Measurements from ENCODE around the gene MSL3. TPM values are rescaled to one million over a fixed set of nuclear protein-coding genes. Genes with fewer than 3 reads are reported as not detected.

Gene MSL3
- total RNA-seq, 2 experiments from 2014 or later, result 49.7 to 50.1 TPM

GRCh38 chrX:11764602-11765067 is 6.6 kb downstream of the MSL3 start:
- H3K36me3 Mint-ChIP-seq (ENCODE audit: low read depth), result peaks cover 68% of the 10 kb centered on the region
- no peaks in the 10 kb centered on the region for H3K9me3 Mint-ChIP-seq (ENCODE audit: insufficient read depth)
- CTCF ChIA-PET, result interaction anchor here (4.5 kb wide), 1 partner anchor 22 kb away, joined by 22 read pairs; no protein-coding TSS in a partner anchor
- no peak for DNase-seq
- ATAC-seq, result peak; percentile 28
- H3K27ac Mint-ChIP-seq, result peak overlapping the region; percentile 82
- POLR2A ChIA-PET, result no interaction called here
- H3K4me3 Mint-ChIP-seq, result peak overlapping the region; percentile 56
- H3K4me1 Mint-ChIP-seq (ENCODE audit: low read depth), result peaks cover 56% of the 10 kb centered on the region
- H3K27me3 Mint-ChIP-seq (ENCODE audit: low read depth), result no peaks in the 10 kb centered on the region

DNA sequence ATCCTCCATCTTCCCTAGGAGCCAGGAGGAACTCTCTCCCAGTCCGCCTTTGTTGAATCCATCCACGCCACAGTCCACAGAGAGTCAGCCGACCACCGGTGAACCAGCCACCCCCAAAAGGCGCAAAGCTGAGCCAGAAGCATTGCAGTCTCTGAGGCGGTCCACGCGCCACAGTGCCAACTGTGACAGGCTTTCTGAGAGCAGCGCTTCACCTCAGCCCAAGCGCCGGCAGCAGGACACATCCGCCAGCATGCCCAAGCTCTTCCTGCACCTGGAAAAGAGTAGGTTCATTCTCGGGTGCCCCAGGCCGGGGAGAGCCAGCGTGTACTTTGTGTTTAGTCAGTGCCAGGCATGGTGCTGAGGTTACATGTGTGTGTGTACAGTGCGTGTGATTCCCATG is 7.4 kb downstream of the MSL3 start:
- H3K27me3 Mint-ChIP-seq (ENCODE audit: low read depth), result no peaks in the 10 kb centered on the region
- no peaks in the 10 kb centered on the region for H3K9me3 Mint-ChIP-seq (ENCODE audit: insufficient read depth)
- H3K36me3 Mint-ChIP-seq (ENCODE audit: low read depth), result peaks cover 71% of the 10 kb centered on the region
- DNase-seq (no peak), ATAC-seq (peak; percentile 20)
- ChIA-PET POLR2A (no interaction called here), CTCF (interaction anchor here (1.3 to 7.1 kb wide), 5 partner anchors 6 to 233 kb away, joined by 3 to 47 read pairs (median 8); partner anchors contain the start of gene MSL3)
- peaks cover 58% of the 10 kb centered on the region for H3K4me1 Mint-ChIP-seq (ENCODE audit: low read depth)
- H3K4me3 Mint-ChIP-seq, result peak overlapping the region; percentile 56
- peak overlapping the region; percentile 82 for H3K27ac Mint-ChIP-seq

DNA sequence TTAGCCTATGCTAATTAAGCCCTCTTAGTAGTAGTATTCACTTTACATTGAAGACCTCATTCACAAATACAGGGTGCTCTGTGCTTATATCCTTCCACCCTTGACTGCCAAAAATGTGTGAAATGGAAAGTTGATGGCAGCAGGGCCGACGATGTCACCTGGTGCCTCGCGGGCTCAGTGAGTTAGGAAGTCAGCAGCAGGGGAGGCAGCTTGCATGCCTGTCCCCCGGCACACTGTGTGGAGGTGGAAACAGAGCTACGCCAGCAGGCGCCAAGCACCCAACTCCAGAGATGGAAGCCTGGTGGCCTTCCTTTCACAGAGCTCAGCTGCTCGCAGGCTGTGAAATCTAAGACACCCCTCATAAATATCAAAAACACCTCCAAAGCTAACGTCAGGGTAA is 8.4 kb downstream of the MSL3 start:
- no peak for DNase-seq
- ChIA-PET CTCF (interaction anchor here (1.3 to 7.1 kb wide), 5 partner anchors 7 to 235 kb away, joined by 3 to 47 read pairs (median 8); partner anchors contain the start of gene MSL3), POLR2A (interaction anchor here (4.6 kb wide), 1 partner anchor 8 kb away, joined by 27 read pairs; the partner anchor contains the start of gene MSL3)

GRCh38 chrX:11768039-11768438 is 10.0 kb downstream of the MSL3 start:
- no peaks in the 10 kb centered on the region for H3K27me3 Mint-ChIP-seq (ENCODE audit: low read depth)
- POLR2A ChIA-PET, result interaction anchor here (4.6 kb wide), 1 partner anchor 10 kb away, joined by 27 read pairs; the partner anchor contains the start of gene MSL3
- CTCF ChIA-PET, result interaction anchor here (4.5 to 7.1 kb wide), 2 partner anchors 9 to 19 kb away, joined by 22 to 47 read pairs; partner anchors contain the start of gene MSL3
- H3K36me3 Mint-ChIP-seq (ENCODE audit: low read depth), result peaks cover 63% of the 10 kb centered on the region
- ATAC-seq (no peak), DNase-seq (no peak)
- H3K9me3 Mint-ChIP-seq (ENCODE audit: insufficient read depth), result no peaks in the 10 kb centered on the region
- peaks cover 50% of the 10 kb centered on the region for H3K4me1 Mint-ChIP-seq (ENCODE audit: low read depth)
- H3K27ac Mint-ChIP-seq, result peak overlapping the region; percentile 8
- H3K4me3 Mint-ChIP-seq, result no peak overlapping the region

More for the DNA sequence above, 8.4 kb downstream of the MSL3 start:
- Mint-ChIP-seq H3K4me1 (ENCODE audit: low read depth) (peaks cover 61% of the 10 kb centered on the region), H3K4me3 (peak overlapping the region; percentile 40), H3K27ac (peak overlapping the region; percentile 66), H3K36me3 (ENCODE audit: low read depth) (peaks cover 71% of the 10 kb centered on the region), H3K27me3 (ENCODE audit: low read depth) (no peaks in the 10 kb centered on the region), H3K9me3 (ENCODE audit: insufficient read depth) (no peaks in the 10 kb centered on the region)
- peak; percentile 34 for ATAC-seq

DNA sequence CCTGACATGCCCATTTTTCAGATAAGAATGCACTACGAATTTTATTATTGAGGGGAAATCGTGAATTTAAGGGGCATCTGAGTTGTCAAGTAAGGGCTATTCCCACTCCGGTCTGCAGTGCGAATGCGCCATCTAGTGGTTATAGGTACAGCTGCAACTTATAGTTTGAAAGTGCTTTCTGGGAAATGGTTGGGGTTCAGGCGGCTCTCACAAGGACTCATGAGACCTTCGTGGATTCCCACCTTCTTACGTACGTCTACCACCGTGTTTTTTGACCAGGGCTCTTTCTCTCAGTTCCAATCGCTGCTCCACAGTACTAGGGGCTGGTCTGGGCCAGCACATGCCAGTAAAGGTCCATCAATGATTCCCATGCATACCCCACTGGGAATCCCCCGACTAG is 12.3 kb downstream of the MSL3 start:
- Mint-ChIP-seq H3K4me1 (ENCODE audit: low read depth) (peaks cover 27% of the 10 kb centered on the region), H3K27me3 (ENCODE audit: low read depth) (no peaks in the 10 kb centered on the region), H3K9me3 (ENCODE audit: insufficient read depth) (no peaks in the 10 kb centered on the region), H3K4me3 (no peak overlapping the region), H3K27ac (peak overlapping the region; percentile 67), H3K36me3 (ENCODE audit: low read depth) (peaks cover 49% of the 10 kb centered on the region)
- DNase-seq (peak; percentile 63), ATAC-seq (peak; percentile 60)
- ChIA-PET CTCF (interaction anchor here (0.6 to 7.1 kb wide), 4 partner anchors 11 to 239 kb away, joined by 3 to 47 read pairs (median 10); partner anchors contain the start of gene MSL3), POLR2A (interaction anchor here (4.6 kb wide), 1 partner anchor 12 kb away, joined by 27 read pairs; the partner anchor contains the start of gene MSL3)

- H3K4me3 Mint-ChIP-seq, result no peak overlapping the region
- DNase-seq, result no peak
- H3K9me3 Mint-ChIP-seq (ENCODE audit: insufficient read depth), result no peaks in the 10 kb centered on the region
- POLR2A ChIA-PET, result no interaction called here
- H3K4me1 Mint-ChIP-seq (ENCODE audit: low read depth), result peaks cover 4% of the 10 kb centered on the region
- CTCF ChIA-PET, result interaction anchor here (1.3 kb wide), 1 partner anchor 9 kb away, joined by 4 read pairs; no protein-coding TSS in a partner anchor
- ATAC-seq, result no peak
- no peak overlapping the region for H3K27ac Mint-ChIP-seq
- peaks cover 12% of the 10 kb centered on the region for H3K36me3 Mint-ChIP-seq (ENCODE audit: low read depth)
- H3K27me3 Mint-ChIP-seq (ENCODE audit: low read depth), result no peaks in the 10 kb centered on the region
These were observed 20.2 kb downstream of the MSL3 start for GRCh38 chrX:11778230-11778629.

DNA sequence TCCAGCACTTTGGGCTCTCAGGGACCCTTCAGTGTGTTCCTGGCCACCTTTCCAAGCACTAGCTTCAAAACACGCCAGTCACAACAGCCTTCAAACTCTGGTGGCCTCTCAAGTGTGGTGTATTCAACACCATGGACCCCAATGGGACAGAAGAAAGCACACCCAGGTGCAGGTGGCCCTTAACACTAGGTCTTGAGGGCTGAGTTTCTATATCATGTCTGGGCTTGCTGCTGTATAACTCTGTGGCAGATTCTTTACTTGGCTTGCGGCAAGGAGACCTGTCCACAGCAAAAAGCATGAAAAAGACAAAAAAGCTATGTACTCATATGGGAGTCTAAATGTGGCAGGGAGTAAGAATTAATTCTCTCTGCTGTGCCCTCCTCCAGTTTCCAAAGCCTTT is 23.1 kb downstream of the MSL3 start:
- CTCF ChIA-PET, result interaction anchor here (1.2 kb wide), 1 partner anchor 249 kb away, joined by 3 read pairs; no protein-coding TSS in a partner anchor
- H3K4me3 Mint-ChIP-seq, result no peak overlapping the region
- H3K36me3 Mint-ChIP-seq (ENCODE audit: low read depth), result peaks cover 2% of the 10 kb centered on the region
- ATAC-seq (no peak), DNase-seq (no peak)
- H3K9me3 Mint-ChIP-seq (ENCODE audit: insufficient read depth), result no peaks in the 10 kb centered on the region
- H3K27me3 Mint-ChIP-seq (ENCODE audit: low read depth), result no peaks in the 10 kb centered on the region
- no peaks in the 10 kb centered on the region for H3K4me1 Mint-ChIP-seq (ENCODE audit: low read depth)
- H3K27ac Mint-ChIP-seq, result no peak overlapping the region
- POLR2A ChIA-PET, result no interaction called here

- ATAC-seq (no peak), DNase-seq (no peak)
- Mint-ChIP-seq H3K27me3 (ENCODE audit: low read depth) (no peaks in the 10 kb centered on the region), H3K36me3 (ENCODE audit: low read depth) (peaks cover 2% of the 10 kb centered on the region), H3K4me3 (no peak overlapping the region), H3K27ac (no peak overlapping the region), H3K9me3 (ENCODE audit: insufficient read depth) (no peaks in the 10 kb centered on the region), H3K4me1 (ENCODE audit: low read depth) (peaks cover 6% of the 10 kb centered on the region)
- ChIA-PET POLR2A (no interaction called here), CTCF (interaction anchor here (1.2 kb wide), 1 partner anchor 250 kb away, joined by 3 read pairs; no protein-coding TSS in a partner anchor)
These were observed 23.8 kb downstream of the MSL3 start for GRCh38 chrX:11781734-11782370.

DNA sequence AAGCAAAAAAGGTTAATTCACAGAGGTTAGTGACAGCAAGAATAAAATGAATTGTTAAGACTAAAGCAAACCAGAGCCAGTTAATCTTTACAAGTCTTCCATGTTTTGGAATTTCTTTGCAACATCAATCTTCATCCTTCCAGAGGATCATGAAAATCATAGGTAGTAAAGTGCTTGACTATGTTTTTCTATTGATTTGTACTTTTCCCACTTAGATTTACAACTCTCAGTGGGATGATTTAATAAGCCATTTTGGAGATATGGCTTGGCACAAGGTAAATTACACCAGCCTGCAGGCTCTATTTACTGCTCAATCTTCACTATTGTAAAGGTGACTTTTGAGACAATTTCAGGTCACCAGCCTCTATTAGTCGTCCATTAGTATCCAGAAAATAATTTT is 26.5 kb downstream of the MSL3 start:
- DNase-seq, result no peak
- peaks cover 20% of the 10 kb centered on the region for H3K4me1 Mint-ChIP-seq (ENCODE audit: low read depth)
- CTCF ChIA-PET, result no interaction called here
- H3K27ac Mint-ChIP-seq, result no peak overlapping the region
- H3K4me3 Mint-ChIP-seq, result no peak overlapping the region
- POLR2A ChIA-PET, result no interaction called here
- no peaks in the 10 kb centered on the region for H3K27me3 Mint-ChIP-seq (ENCODE audit: low read depth)
- no peaks in the 10 kb centered on the region for H3K36me3 Mint-ChIP-seq (ENCODE audit: low read depth)
- no peak for ATAC-seq
- H3K9me3 Mint-ChIP-seq (ENCODE audit: insufficient read depth), result no peaks in the 10 kb centered on the region

- Mint-ChIP-seq H3K27ac (no peak overlapping the region), H3K4me3 (peak overlapping the region; percentile 56), H3K27me3 (ENCODE audit: low read depth) (no peaks in the 10 kb centered on the region), H3K36me3 (ENCODE audit: low read depth) (no peaks in the 10 kb centered on the region), H3K9me3 (ENCODE audit: insufficient read depth) (no peaks in the 10 kb centered on the region), H3K4me1 (ENCODE audit: low read depth) (peaks cover 28% of the 10 kb centered on the region)
- DNase-seq (no peak), ATAC-seq (peak; percentile 61)
- ChIA-PET POLR2A (no interaction called here), CTCF (interaction anchor here (0.7 to 3.1 kb wide), 20 partner anchors 8 to 250 kb away, joined by 3 to 22 read pairs (median 4); partner anchors contain the start of gene MSL3)
These were observed 28.8 kb downstream of the MSL3 start for GRCh38 chrX:11786862-11787261.

DNA sequence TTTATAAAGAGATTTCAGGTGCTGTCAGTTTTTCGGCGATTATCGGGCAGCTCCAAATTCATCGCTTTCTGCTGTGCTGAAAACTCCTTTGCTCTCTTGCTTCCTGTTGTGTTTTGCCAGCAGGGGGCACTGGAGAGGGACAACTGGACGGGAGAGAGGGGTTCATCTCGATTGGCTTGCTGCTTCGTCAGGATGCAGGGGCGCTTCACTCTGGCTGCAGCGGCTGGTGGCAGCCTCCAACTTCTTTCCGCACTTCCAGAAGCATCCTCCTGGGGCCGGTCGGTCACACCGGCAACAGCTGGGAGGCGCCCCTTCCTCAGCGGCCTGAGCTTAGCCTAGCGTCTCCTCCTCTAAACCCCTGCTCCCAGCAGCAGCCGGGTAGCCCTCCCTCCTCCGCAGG is 29.5 kb downstream of the MSL3 start:
- peak overlapping the region; percentile 56 for H3K4me3 Mint-ChIP-seq
- no peaks in the 10 kb centered on the region for H3K9me3 Mint-ChIP-seq (ENCODE audit: insufficient read depth)
- ChIA-PET CTCF (interaction anchor here (0.7 to 3.1 kb wide), 20 partner anchors 9 to 251 kb away, joined by 3 to 22 read pairs (median 4); partner anchors contain the start of gene MSL3), POLR2A (no interaction called here)
- ATAC-seq, result peak; percentile 80
- H3K27ac Mint-ChIP-seq, result no peak overlapping the region
- DNase-seq, result peak; percentile 79
- H3K27me3 Mint-ChIP-seq (ENCODE audit: low read depth), result no peaks in the 10 kb centered on the region
- H3K36me3 Mint-ChIP-seq (ENCODE audit: low read depth), result no peaks in the 10 kb centered on the region
- peaks cover 32% of the 10 kb centered on the region for H3K4me1 Mint-ChIP-seq (ENCODE audit: low read depth)

DNA sequence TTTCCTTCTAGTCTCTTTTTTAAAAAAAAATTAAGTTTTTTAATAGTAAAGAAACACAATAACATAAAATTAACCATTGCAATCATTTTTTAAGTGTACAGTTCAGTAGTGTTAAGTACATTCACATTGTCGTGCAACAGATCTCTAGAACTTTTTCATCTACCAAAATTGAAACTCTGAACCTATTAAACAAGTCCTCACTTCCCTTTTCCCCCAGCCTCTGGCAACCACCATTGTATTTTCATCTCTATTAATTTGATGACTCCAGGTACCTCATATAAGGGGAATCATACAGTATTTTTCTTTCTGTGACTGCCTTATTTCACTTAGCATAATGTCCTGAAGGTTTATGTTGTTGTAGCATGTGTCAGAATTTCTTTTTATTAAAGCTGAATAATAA is 31.8 kb downstream of the MSL3 start:
- peaks cover 43% of the 10 kb centered on the region for H3K4me1 Mint-ChIP-seq (ENCODE audit: low read depth)
- ChIA-PET POLR2A (no interaction called here), CTCF (no interaction called here)
- ATAC-seq, result no peak
- no peaks in the 10 kb centered on the region for H3K9me3 Mint-ChIP-seq (ENCODE audit: insufficient read depth)
- no peak overlapping the region for H3K4me3 Mint-ChIP-seq
- no peaks in the 10 kb centered on the region for H3K27me3 Mint-ChIP-seq (ENCODE audit: low read depth)
- no peak overlapping the region for H3K27ac Mint-ChIP-seq
- no peaks in the 10 kb centered on the region for H3K36me3 Mint-ChIP-seq (ENCODE audit: low read depth)
- no peak for DNase-seq
